GM15510 (cell line): ENCODE data around the gene SIGLEC12.

Source experiments
- POLR2A ChIP-seq: IDR thresholded peaks from 3 replicates; pipeline ENCODE4 v1.6.1; 2011; ENCODE audit warnings: borderline replicate concordance; ENCODE audit not compliant: insufficient read length; ENCODE audit errors: extremely low read depth

The SIGLEC12 gene

DNA sequence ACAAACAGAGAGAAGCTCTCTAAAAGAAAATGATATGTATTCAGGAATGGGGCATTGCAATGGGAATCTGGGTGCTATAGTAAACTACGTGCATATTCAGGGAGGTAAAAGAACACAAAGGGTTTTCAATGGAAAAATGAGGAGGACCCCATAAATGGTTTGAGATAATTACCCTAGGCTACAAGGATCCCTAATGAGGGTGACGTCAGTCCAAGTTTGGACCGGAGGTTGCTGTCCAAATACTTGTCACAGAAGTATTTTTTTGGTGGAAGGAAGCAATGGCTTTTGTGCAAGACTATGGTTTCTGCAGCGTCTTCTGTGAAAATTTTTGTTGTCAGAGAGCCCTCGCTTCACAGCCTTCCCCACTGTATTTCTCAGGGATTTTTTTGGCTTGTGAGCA, 24.3 kb downstream of the SIGLEC12 start:
- no peak for TF ChIP-seq POLR2A

DNA sequence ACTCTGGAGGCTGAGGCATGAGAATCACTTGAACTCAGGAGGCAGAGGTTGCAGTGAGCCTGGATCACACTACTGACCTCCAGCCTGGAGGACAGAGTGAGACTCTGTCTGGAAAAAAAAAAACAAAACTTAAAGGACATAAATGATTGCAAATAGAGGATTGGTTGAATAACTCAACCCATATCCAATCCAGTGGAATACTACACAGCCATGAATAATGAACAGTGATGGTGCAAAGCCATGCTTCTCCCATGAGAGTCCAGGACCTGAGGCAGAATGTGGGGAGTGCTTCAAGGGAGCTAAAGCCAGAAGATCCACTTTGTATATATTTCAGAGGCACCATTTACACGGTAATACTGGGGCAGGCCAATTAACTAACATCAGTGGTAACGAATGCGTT, 25.4 kb downstream of the SIGLEC12 start:
- TF ChIP-seq POLR2A: no peak

DNA sequence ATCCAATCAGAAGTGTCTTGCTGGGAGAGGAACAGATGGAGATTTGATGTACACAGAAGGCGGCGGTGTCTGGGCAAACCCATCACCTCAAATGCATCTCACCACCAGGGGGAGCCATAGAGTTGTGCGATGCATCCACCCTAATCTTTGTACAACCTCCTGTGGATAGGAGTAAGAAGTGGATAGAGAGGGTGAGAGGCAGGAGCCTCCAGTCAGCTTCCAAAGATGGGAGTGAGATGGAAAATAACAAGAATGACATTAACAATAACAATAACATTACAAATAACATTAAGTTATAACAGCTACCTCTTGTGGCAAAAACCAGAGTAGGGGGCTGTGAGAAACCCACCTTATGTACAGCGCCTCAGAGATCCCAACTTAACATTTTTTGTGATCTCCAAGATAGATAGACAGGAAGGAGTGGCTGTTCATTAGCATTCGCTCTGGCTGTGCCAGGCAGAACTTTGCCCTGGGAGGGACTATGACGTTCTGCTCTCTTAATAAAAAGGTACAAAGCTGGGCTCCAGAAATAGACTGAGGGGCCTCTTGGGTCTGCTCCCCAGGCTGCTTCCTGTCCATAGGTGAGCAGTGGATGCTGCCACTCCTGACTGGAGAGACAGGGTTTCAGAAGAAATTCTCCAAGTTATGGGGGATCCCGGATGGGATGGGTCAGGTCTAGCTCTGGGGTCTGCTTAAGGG, 28.4 kb downstream of the SIGLEC12 start:
- no peak for TF ChIP-seq POLR2A

DNA sequence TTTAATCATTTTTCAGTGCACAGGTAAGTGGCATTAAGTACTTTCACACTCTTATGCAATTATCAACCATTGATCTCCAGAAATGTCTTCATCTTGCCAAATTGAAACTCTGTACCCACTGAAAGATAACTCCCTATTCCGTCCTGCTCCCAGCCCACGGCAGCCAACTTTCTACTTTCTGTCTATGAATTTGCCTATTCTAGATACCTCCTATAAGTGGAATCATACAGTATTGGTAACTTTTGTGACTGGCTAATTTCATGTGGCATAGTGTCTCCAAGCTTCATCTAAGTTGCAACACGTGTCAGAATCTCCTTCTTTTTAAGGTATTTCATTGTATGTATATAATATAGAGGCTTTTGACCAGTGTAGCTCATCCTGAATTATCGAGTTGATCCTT, 29.0 kb downstream of the SIGLEC12 start:
- no peak for TF ChIP-seq POLR2A

DNA sequence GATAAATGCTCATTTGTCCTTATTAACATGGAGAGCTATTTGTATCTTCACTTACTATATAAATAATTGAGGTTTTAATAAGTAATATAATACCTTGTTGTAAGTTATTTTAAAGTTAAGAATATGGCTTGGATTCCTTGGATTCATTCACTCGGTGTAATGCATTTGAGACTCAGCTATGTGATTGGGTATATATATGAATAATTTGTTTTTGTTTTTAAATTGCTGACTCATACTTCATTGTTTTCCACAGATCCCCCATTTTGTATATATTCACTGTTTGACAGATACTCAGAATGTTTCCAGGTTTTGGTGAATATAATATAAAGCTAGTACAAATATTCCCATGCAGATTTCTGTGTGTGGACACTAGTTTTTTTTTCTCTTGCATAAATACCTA, 30.1 kb downstream of the SIGLEC12 start:
- no peak for TF ChIP-seq POLR2A

DNA sequence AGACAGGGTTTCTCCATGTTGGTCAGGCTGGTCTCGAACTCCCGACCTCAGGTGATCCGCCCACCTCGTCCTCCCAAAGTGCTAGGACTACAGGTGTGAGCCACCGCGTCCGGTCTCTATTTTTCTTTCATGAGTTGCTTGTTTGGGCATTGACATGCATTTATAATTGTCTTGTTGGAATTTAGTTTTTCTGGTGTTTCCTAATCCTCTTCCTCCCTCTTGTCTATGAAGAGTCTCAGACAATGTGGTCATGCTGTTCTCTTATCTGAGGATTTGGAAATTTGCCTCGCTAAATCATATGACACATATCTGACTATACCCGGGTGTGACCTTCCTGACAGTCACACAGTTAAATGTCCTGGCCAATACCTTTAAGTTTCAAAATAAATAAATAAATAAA, 30.6 kb downstream of the SIGLEC12 start:
- TF ChIP-seq POLR2A: no peak

DNA sequence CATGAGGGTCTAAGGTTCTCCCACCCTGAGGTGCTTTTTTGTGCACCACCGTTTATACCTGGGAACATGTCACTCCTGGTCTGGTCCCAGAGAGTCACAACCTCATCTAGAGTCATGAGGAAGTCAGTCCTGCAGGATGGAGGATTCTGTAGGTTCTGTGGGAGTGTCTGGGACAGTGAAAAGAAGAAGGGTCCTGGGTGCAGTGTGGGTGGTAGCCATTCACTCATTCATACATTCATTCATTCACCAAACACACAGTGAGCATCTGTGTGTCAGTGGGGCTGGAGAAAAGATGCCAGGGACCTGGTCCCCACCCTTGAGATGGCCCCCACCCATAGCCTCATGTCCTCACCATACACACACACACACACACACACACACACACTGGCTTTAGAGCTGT, 32.0 kb downstream of the SIGLEC12 start:
- TF ChIP-seq POLR2A: no peak

DNA sequence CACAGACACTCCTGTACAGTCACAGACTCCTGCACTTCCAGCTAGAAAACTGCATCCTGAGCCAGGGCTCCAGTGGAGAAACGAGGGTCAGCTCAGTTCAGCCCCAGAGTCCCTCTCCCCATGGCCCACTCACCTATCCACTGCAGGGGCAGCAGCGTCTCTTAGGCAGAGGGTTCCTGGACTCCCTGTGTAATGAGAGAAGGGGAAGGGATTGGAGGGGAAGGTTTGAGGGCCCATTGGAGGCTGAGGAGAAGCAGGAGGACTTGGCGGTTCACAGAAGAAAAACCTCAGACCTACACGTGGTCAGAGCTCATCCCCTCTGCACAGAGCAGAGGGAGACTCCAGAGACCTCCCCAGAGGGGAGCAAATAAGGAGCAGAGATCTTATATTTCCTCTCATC, 32.4 kb downstream of the SIGLEC12 start:
- no peak for TF ChIP-seq POLR2A

DNA sequence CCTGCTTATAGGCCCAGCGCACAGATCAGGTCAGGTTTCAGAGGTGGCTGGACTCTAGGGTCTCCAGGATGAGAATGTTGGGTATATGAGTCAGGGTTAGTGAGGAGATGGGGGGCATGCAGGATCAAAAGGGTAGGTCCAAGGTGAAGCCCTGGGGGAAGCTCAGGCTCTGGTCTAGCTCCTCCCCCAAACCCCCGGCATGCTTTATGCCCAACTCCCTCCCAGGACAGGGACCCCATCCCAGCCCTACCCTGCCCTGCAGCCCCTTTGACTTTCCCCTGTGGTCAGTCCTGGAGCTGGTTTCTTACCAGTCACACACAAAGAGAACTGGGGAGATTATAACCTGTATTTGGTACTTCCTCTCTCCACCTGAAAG, 33.1 kb downstream of the SIGLEC12 start:
- TF ChIP-seq POLR2A: no peak

DNA sequence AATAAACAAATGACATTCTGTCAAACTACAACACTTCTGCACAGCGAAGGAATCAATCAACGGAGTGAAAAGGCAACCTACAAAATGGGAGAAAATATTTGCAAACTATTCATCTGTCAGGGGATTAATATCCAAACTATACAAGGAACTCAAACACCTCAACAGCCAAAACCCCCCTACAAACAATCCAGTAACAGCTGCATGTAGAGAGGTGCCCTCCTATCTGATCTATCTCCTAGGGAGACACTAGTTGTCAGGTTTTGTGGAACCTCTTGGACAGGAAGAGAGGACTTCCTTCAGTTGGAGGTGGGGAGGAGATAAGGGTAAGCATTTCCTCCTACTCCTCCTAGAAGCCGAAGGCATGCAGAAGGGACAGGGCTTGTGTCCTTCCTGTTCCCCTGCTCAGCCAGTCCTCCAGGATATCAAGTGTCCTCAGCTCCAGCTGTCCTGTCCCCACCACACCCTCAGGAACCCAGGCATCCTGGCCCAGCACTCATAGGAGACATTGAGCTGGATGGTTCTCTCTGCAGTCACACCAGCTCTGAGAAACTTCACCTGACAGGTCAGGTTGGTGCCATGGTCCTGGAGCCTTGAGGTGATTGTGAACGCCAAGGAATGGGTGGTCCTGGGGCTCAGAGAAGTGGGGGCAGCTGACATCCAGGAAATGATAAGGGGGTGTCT, 33.6 kb downstream of the SIGLEC12 start:
- TF ChIP-seq POLR2A: no peak

DNA sequence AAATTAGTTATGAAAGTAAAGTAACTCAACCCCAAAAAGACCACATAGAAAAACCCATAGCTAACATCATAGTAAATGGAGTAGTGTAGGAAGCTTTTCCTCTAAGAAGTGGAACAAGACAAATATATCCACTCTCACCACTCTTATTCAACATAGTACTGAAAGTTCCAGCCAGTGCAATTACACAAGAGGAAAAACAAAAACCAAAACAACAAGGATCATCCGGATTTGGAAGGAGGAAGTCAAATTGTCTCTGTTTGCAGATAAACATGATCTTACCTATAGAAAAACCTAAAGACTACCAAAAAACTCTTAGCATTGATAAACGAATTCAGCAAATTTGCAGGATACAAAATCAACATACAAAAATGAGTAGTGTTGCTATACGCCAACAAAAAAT, 34.9 kb downstream of the SIGLEC12 start:
- no peak for TF ChIP-seq POLR2A

DNA sequence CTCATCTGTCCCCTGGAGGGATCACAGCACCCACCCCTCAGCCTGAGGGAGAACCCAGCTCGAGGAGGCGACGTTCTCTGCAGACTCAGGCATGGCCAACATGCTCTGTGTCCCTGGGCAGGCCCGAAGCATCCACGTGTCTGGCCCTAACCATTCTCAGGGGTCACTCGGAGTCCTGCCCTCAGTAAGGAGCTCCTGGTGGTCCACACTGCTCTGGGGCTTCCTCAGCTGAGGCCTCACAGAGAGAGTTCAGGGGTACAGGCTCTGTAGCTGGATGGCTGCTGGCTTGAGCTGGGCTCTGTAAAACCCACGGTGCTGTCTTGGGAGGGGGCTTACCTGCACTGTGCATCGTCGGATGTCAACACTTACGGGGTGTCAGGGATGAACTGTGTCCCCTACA, 38.9 kb downstream of the SIGLEC12 start:
- no peak for TF ChIP-seq POLR2A

DNA sequence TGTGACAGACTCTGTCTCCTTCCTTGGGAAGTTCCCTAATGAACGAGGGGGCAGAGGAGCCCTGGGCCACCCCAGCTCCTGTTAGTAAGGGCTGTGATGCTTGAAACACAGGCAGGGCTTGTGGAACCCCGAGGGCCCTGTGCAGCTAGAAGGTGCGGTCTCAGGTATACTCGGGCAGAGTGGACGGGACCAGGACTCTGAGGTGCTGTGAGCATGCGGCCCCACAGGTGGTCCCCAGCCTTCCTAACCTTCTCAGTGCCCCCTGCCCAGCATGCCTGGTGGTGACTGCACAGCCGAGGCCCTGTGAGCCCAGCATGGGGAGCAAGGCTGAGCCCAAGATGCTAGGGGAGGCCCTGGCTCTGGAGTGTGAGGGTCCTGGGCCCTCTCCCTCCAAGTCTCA, 39.3 kb downstream of the SIGLEC12 start:
- no peak for TF ChIP-seq POLR2A

DNA sequence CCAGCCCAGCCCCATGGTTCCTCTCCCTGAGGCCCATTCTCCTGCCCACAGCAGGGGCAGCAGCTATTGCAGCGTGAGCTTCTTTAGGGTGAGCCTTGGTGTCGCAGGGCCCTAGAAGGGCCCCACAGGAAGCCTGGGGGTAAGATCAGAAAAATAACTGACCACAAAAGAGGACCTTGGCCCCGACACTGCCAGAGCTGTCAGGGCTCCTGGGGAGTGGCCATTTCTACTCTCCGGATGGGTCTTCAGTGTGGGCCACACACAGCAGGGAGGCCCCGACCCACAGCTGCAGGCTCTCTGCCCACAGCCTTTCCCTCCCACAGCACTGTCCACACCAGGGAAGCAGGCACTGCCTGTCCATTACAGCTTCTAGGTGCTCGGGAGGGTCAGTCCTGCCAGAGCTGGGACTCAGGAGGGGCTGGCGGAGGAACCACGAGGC, 39.9 kb downstream of the SIGLEC12 start:
- no peak for TF ChIP-seq POLR2A

DNA sequence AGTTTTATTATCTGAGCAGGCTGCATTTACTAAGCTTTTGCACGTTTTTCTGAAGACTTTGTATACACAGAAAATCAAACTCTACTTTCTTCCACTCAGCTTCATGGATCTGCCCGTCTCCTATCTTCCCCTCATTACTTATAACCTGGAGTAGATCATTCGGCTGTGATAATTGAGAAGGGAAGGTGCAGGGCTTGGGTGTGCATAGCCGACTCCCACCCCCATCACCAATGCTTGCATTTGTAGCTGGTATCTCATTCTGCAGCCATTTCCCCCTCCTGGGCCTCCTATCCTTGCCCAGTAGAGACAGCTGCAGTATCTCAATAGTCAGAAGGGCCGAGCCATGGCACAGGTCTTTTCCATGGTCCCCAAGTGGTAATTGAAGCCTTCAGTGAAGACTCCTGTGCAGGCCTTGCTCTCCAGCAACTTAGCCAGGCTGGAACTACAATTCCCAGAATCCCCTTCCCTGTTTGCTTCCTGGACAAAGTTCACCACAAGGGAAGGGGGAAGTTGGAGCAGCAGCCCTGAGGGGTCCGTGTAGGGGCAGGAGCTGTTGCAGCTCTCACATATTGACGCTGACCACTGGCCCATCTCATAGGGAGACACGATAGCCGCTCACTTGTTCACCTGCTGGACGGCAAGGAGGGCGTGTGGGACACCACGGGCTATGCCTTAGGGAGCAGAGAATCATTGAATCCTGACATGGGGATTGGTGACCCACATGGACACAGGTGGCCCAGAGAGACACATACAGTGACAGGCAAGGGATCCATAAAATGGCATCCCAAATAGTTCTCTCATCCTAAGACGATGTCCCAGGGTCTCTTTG, 41.2 kb downstream of the SIGLEC12 start:
- TF ChIP-seq POLR2A: no peak
